ENCODE results near the gene CABP4. TPM values are rescaled to one million over a fixed set of nuclear protein-coding genes. Genes with fewer than 3 reads are reported as not detected.

The CABP4 gene
- total RNA-seq, 1 donor from 2014 or later, result 4.0 TPM

GRCh38 chr11:67507242-67507863 is 52.2 kb downstream of the CABP4 start:
- H3K27ac ChIP-seq, result peak overlapping the region; percentile 98
- no peaks in the 10 kb centered on the region for H3K27me3 ChIP-seq (ENCODE audit: low read depth)
- peaks cover 39% of the 10 kb centered on the region for H3K4me1 ChIP-seq
- H3K4me3 ChIP-seq, result peak overlapping the region; percentile 74
- ATAC-seq (no peak), DNase-seq (no peak)
- TF ChIP-seq, protein P1, sequence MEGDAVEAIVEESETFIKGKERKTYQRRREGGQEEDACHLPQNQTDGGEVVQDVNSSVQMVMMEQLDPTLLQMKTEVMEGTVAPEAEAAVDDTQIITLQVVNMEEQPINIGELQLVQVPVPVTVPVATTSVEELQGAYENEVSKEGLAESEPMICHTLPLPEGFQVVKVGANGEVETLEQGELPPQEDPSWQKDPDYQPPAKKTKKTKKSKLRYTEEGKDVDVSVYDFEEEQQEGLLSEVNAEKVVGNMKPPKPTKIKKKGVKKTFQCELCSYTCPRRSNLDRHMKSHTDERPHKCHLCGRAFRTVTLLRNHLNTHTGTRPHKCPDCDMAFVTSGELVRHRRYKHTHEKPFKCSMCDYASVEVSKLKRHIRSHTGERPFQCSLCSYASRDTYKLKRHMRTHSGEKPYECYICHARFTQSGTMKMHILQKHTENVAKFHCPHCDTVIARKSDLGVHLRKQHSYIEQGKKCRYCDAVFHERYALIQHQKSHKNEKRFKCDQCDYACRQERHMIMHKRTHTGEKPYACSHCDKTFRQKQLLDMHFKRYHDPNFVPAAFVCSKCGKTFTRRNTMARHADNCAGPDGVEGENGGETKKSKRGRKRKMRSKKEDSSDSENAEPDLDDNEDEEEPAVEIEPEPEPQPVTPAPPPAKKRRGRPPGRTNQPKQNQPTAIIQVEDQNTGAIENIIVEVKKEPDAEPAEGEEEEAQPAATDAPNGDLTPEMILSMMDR (IDR thresholded peaks at IDR 0.05), result no peak
- no peaks in the 10 kb centered on the region for H3K9me3 ChIP-seq
- H3K36me3 ChIP-seq, result peaks cover 16% of the 10 kb centered on the region
- intact Hi-C loops (cut with DNase I), result no loop called here

GRCh38 chr11:67507864-67508485 is 52.8 kb downstream of the CABP4 start, which contains the start of gene CDK2AP2:
Gene CDK2AP2 (minus strand): TSS chr11:67508162. CDS start chr11:67508082, 80 bp downstream.
- intact Hi-C loops (cut with DNase I), result no loop called here
- ATAC-seq (peak; percentile 90 to 93), DNase-seq (peak; percentile 100)
- H3K27me3 ChIP-seq (ENCODE audit: low read depth), result no peaks in the 10 kb centered on the region
- peaks cover 13% of the 10 kb centered on the region for H3K36me3 ChIP-seq
- H3K27ac ChIP-seq, result peak within 1 kb of the TSS; percentile 98
- peaks cover 39% of the 10 kb centered on the region for H3K4me1 ChIP-seq
- H3K4me3 ChIP-seq, result peak within 1 kb of the TSS; percentile 74
- TF ChIP-seq, protein P1 (IDR thresholded peaks at IDR 0.05), result no peak
- H3K9me3 ChIP-seq, result no peaks in the 10 kb centered on the region

DNA sequence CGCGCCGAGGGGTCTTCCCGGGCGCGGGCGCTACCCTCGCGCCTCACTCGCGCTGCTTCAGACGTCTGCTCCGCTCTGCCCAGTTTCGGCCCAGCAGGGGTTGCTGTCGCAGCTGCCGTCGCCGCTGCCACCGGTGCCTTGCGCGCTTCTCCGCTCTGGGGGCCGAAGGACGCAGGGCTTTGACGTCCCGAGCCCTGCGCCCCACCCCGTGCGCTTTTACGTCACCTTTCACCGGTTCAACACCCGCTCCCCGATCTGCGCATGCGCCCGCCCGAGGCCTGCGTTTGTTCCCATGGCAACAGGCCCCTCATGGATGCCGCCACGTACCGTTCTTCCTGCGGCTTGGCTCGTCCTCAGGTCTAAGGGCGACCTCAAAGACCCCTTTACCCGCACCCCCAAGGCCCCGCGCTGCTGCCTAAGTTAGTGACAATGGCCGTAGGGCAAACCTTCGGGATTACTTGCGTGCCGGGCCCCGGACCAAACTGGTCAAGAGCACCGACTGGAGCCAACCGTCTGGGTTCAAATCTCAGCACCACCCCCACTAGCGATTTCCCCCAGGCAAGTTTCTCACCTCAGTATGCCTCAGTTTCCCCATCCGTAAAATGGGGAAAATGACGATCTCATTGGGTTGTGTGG is 53.5 kb downstream of the CABP4 start:
- DNase-seq (peak; percentile 99), ATAC-seq (peak; percentile 71 to 75)
- TF ChIP-seq, protein P1 (IDR thresholded peaks at IDR 0.05), result peak; percentile 9
- H3K27ac ChIP-seq, result peak overlapping the region; percentile 98
- H3K27me3 ChIP-seq (ENCODE audit: low read depth), result no peaks in the 10 kb centered on the region
- H3K9me3 ChIP-seq, result no peaks in the 10 kb centered on the region
- H3K4me3 ChIP-seq, result peak overlapping the region; percentile 74
- H3K4me1 ChIP-seq, result peaks cover 33% of the 10 kb centered on the region
- intact Hi-C loops (cut with DNase I), result no loop called here
- peaks cover 13% of the 10 kb centered on the region for H3K36me3 ChIP-seq

DNA sequence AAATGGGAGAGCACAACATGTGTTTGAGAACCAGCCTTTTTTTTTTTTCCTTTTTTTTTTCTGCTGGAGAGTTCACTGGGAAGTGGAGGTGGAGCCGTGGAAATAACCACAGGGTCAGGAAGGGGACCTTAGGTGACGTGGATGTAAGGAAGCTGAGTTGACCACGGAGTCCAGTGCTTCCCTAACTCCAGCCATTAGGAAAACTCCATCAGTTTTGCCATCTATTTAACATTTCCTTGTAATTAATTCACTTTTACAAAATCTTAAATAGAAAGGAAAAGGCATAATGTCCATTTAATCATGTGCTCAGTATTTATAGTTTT is 54.8 kb downstream of the CABP4 start:
- H3K4me1 ChIP-seq, result peaks cover 29% of the 10 kb centered on the region

More for the DNA sequence above, 54.8 kb downstream of the CABP4 start:
- DNase-seq (no peak), ATAC-seq (no peak)
- intact Hi-C loops (cut with DNase I), result no loop called here
- Histone ChIP-seq H3K27ac (no peak overlapping the region), H3K9me3 (no peaks in the 10 kb centered on the region), H3K4me3 (no peak overlapping the region), H3K36me3 (peaks cover 13% of the 10 kb centered on the region), H3K27me3 (ENCODE audit: low read depth) (no peaks in the 10 kb centered on the region)
- TF ChIP-seq, protein P1 (IDR thresholded peaks at IDR 0.05), result no peak

Small RNAs within 50 kb of the gene (microRNA-seq; reads per million reads assigned to microRNA genes)
- not detected for gene MIR6752 (ENCODE audit: borderline number of aligned reads)

Other genes with a start within 250 kb of the CABP4 start
- 101 TPM for gene GRK2, start 188.9 kb upstream of the CABP4 start, total RNA-seq
- 66.9 TPM for gene ANKRD13D, start 166.1 kb upstream of the CABP4 start, total RNA-seq
- gene SSH3, start 151.8 kb upstream of the CABP4 start, total RNA-seq, result 37.7 TPM
- 86.6 TPM for gene POLD4, start 101.8 kb upstream of the CABP4 start, total RNA-seq
- 3.7 TPM for gene CLCF1, start 81.8 kb upstream of the CABP4 start, total RNA-seq
- 28.9 TPM for gene RAD9A, start 63.4 kb upstream of the CABP4 start, total RNA-seq
- gene PPP1CA, start 53.5 kb upstream of the CABP4 start, total RNA-seq, result 144 TPM
- gene TBC1D10C, start 51.3 kb upstream of the CABP4 start, total RNA-seq, result 45.3 TPM
- 0.71 TPM for gene CARNS1, start 39.7 kb upstream of the CABP4 start, total RNA-seq
- gene RPS6KB2, start 26.9 kb upstream of the CABP4 start, total RNA-seq, result 42.1 TPM
- 15.7 TPM for gene PTPRCAP, start 17.7 kb upstream of the CABP4 start, total RNA-seq
- gene CORO1B, start 11.9 kb upstream of the CABP4 start, total RNA-seq, result 150 TPM
- gene GPR152, start 2.6 kb upstream of the CABP4 start, total RNA-seq, result not detected
- gene TMEM134, start 13.9 kb downstream of the CABP4 start, total RNA-seq, result 49.1 TPM
- 85.2 TPM for gene AIP, start 27.7 kb downstream of the CABP4 start, total RNA-seq
- 54.1 TPM for gene PITPNM1, start 50.0 kb downstream of the CABP4 start, total RNA-seq
- 79.7 TPM for gene CDK2AP2, start 52.8 kb downstream of the CABP4 start, total RNA-seq
- not detected for gene CABP2, start 68.1 kb downstream of the CABP4 start, total RNA-seq
- gene GSTP1, start 128.5 kb downstream of the CABP4 start, total RNA-seq, result 677 TPM
- 143 TPM for gene NDUFV1, start 151.6 kb downstream of the CABP4 start, total RNA-seq
- gene NUDT8, start 174.6 kb downstream of the CABP4 start, total RNA-seq, result 8.8 TPM
- gene TBX10, start 184.4 kb downstream of the CABP4 start, total RNA-seq, result not detected
- not detected for gene ACY3, start 195.4 kb downstream of the CABP4 start, total RNA-seq
- gene ALDH3B2, start 219.3 kb downstream of the CABP4 start, total RNA-seq, result 0.65 TPM